Large intestine (tissue), 3 donors: ENCODE results near the gene REXO1. TPM values are rescaled to one million over a fixed set of nuclear protein-coding genes. Genes with fewer than 3 reads are reported as not detected.
"Not testable (repeated sequence)": the region's sequence is repeated elsewhere in the genome, so short reads cannot be mapped to it uniquely, and the experiment has no call there.

Experiments used
- DNase-seq, 2 donors: peaks; one replicate each; pipeline versions ENCODE4 v3.0.0 to v3.0.0-alpha.2; 2013
- H3K27ac ChIP-seq: one replicate; pipeline ENCODE4 v1.5.1; 2013; ENCODE audit warnings: low read length
- H3K27me3 ChIP-seq: 2 replicates; pipeline ENCODE4 v1.6.1; 2013; ENCODE audit warnings: low read length; ENCODE audit not compliant: control insufficient read depth, insufficient read depth
- H3K36me3 ChIP-seq: 2 replicates; pipeline ENCODE4 v1.6.1; 2013; ENCODE audit warnings: low read length; ENCODE audit not compliant: control insufficient read depth, insufficient read depth
- H3K4me1 ChIP-seq: one replicate; pipeline ENCODE4 v1.6.1; 2013; ENCODE audit warnings: low read length; ENCODE audit not compliant: control insufficient read depth, insufficient read depth
- H3K4me3 ChIP-seq: one replicate; pipeline ENCODE4 v1.5.1; 2013; ENCODE audit warnings: low read length
- H3K9me3 ChIP-seq: one replicate; pipeline ENCODE4 v1.6.1; 2013; ENCODE audit warnings: mild to moderate bottlenecking, low read depth, low read length, moderate library complexity; ENCODE audit not compliant: control insufficient read depth
- WGBS: methylation state at CpG from one replicate; pipeline ENCODE4 v1.1.5; 2013; ENCODE audit warnings: low lambda C conversion rate; ENCODE audit not compliant: insufficient coverage; 5-methylcytosine and 5-hydroxymethylcytosine counted together
- polyA plus RNA-seq: library from polyadenylated mRNA; unstranded; fragments of 120-200 nt; gene quantifications from one replicate; pipeline ENCODE4 v1.2.1, GENCODE V29; 2013

Gene REXO1
- polyA plus RNA-seq, 1 donor, result 23.8 TPM

DNA sequence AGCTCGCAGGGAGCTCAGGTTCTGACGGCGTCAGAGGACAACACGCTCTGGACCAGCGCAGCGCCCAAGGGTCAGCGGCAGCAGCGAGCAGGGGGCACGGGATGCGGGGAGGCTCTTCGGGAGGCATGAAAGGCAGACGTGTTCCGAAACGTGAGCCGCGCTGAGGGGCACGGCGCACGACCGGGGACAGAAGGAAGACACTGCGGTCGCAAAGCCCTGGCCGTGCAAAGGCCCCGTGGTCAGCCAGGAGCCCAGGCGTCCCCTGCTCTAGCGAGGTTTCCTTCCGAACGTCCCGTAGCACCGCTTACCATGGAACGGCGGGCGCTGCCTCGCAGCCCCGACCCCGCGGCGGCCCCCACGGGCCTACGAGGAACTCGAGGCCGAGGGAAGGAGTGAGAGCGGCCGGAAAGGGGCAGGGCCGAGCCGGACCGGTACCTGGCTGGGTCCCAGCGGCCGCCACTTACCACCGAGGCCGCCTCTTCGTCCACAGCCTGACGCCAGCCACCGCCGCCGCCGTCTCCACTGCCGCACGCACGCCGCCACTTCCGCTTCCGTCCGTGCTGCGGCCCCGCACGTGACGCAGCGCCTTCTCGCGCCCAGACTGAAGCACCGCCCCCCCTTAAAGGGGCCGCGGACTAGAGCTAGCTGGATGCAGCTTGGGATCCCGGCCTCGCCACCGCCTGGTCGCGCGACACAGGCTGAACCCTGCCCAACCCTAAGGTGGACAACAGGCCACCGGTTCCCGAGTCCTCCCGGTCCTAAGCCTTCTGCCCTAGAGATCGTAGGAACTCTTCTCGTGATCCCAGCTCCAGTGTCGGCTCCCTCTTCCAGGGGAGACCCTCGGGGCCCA is 27.6 kb upstream of the REXO1 start:
- H3K27me3 ChIP-seq, result no peaks in the 10 kb centered on the region
- peaks cover 12% of the 10 kb centered on the region for H3K4me1 ChIP-seq
- peak overlapping the region; percentile 86 for H3K27ac ChIP-seq
- H3K9me3 ChIP-seq, result peaks cover 6% of the 10 kb centered on the region
- no CpG with 5 or more reads among the region's 87 CpGs for WGBS
- peak; percentile 92 to 93 for DNase-seq
- H3K4me3 ChIP-seq, result peak overlapping the region; percentile 99
- H3K36me3 ChIP-seq, result peaks cover 20% of the 10 kb centered on the region

DNA sequence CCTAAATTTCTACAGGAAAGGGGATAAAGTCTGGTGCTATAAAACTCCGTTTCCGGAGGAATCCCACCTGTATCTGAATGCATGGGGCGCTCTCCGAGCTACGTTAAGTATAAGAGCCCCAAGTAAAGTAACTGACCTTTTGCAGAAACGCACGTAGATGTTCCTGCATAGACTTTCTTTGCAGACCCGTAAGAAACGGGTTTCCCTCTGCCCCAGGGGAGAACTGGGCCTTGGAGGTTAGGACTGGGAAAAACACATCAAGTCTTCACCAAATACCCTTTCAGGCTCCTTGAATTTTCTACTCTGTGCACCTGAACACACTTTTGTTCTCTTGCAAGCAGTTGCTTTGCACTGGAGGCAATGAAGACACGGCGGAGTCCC is 27.0 kb upstream of the REXO1 start:
- H3K9me3 ChIP-seq, DNase-seq, H3K27me3 ChIP-seq: not testable (repeated sequence)
- WGBS, result no CpG with 5 or more reads among the region's 11 CpGs
- H3K27ac ChIP-seq, result peak overlapping the region; percentile 86
- peak overlapping the region; percentile 99 for H3K4me3 ChIP-seq
- peaks cover 14% of the 10 kb centered on the region for H3K36me3 ChIP-seq
- H3K4me1 ChIP-seq, result peaks cover 12% of the 10 kb centered on the region

GRCh38 chr19:1874554-1875185 is 26.4 kb upstream of the REXO1 start:
- Histone ChIP-seq H3K4me3 (peak overlapping the region; percentile 99), H3K27me3 (no peaks in the 10 kb centered on the region), H3K27ac (no peak overlapping the region), H3K36me3 (peaks cover 12% of the 10 kb centered on the region), H3K9me3 (peaks cover 6% of the 10 kb centered on the region), H3K4me1 (peaks cover 12% of the 10 kb centered on the region)
- no peak for DNase-seq
- 20% methylated on average over 3 of the region's 16 CpGs for WGBS

- Histone ChIP-seq H3K27ac (no peak overlapping the region), H3K4me3 (no peak overlapping the region), H3K9me3 (peaks cover 6% of the 10 kb centered on the region), H3K27me3 (no peaks in the 10 kb centered on the region), H3K36me3 (peaks cover 12% of the 10 kb centered on the region), H3K4me1 (peaks cover 12% of the 10 kb centered on the region)
- WGBS, result 57% methylated on average over 1 of the region's 29 CpGs
- no peak for DNase-seq
Measured at GRCh38 chr19:1873524-1874473, 25.5 kb upstream of the REXO1 start.

DNA sequence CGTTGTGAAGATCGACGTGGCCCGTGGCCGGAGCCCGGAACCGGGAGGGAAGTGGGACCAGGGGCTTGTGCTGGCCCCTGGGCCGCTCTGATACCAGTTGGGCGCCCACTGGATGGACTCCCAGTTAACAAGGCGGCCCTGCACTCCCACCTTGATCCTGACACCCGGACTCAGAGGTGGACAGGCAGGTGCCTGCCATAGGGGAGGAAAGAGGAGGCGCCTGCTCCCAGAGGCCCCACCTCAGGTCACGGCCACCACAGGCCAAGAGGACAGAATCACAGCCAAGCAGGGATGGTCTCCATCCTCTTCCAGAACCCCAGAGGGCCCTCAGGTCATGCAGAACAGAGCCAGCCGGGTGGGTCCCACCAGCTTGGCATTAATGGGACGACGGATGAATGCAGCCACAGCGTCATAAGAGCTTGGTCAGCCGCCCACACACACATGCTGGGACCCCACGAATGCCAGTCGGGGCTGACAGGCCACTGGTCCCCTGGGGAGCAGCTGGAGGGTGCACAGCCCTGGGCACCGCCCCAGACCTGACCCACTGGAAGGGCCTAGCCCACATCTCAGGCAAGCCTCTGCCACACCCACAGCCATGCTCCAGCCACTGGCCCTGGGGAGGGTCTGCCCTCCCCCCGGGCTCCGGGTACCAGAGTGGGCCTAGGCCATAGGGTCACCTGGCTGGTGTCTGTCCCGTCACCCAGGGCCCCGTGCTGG is 24.7 kb upstream of the REXO1 start:
- Histone ChIP-seq H3K36me3 (peaks cover 12% of the 10 kb centered on the region), H3K9me3 (peaks cover 6% of the 10 kb centered on the region), H3K27me3 (no peaks in the 10 kb centered on the region), H3K4me3 (no peak overlapping the region), H3K4me1 (peaks cover 12% of the 10 kb centered on the region), H3K27ac (no peak overlapping the region)
- DNase-seq, result no peak
- no CpG with 5 or more reads among the region's 25 CpGs for WGBS

- Histone ChIP-seq H3K4me1 (peaks cover 17% of the 10 kb centered on the region), H3K27ac (no peak overlapping the region)
- WGBS, result no CpG with 5 or more reads among the region's 13 CpGs
Measured at GRCh38 chr19:1871630-1872029, 23.3 kb upstream of the REXO1 start.

DNA sequence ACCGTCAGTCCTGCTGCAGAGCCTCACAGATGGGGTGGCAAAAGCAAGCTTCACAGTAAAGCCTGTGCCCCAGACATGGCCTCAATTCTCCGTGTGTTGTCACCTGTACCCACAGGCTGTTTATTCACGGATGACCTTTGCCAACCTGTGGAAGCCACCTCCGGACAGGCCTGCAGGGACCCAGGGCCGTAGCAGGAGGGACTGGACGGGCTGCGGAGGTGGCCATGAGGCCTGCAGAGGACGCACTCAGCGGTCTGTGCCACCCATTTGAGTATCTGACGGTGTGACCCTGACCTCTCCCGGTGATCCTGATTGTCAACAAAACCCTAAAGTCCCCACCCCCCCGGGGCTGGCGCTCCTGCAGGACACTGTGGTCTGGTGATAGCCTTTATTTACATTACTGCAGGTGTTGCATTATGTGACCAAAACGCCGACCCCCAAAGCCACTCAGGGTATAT is 22.9 kb upstream of the REXO1 start:
- Histone ChIP-seq H3K4me3 (no peak overlapping the region), H3K4me1 (peaks cover 14% of the 10 kb centered on the region), H3K9me3 (peaks cover 3% of the 10 kb centered on the region), H3K27ac (no peak overlapping the region), H3K36me3 (peaks cover 12% of the 10 kb centered on the region), H3K27me3 (no peaks in the 10 kb centered on the region)
- WGBS, result no CpG with 5 or more reads among the region's 15 CpGs
- no peak for DNase-seq

More at GRCh38 chr19:1871630-1872029, 23.3 kb upstream of the REXO1 start:
- Histone ChIP-seq H3K27me3 (no peaks in the 10 kb centered on the region), H3K9me3 (peaks cover 6% of the 10 kb centered on the region), H3K4me3 (no peak overlapping the region), H3K36me3 (peaks cover 12% of the 10 kb centered on the region)
- no peak for DNase-seq

DNA sequence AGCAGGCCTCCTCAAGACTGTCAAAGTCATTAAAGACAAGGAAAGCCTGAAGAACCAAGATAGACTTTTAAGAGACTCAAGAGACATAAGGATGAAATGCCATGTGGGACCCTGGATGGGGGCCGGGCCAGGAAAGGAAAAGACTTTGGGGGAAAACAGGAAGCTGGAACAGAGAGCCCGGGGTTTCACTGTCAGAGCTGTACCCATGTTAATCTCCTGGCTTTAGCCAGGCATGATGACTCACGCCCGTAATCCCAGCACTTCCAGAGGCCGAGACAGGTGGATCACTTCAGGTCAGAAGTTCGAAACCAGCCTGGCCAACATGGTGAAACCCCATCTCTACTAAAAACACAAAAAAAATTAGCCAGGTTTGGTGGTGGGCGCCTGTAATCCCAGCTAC is 20.7 kb upstream of the REXO1 start:
- WGBS, result no CpG with 5 or more reads among the region's 7 CpGs
- no peaks in the 10 kb centered on the region for H3K27me3 ChIP-seq
- no peak overlapping the region for H3K27ac ChIP-seq
- DNase-seq, result no peak
- peaks cover 16% of the 10 kb centered on the region for H3K4me1 ChIP-seq
- H3K4me3 ChIP-seq, result no peak overlapping the region
- peaks cover 12% of the 10 kb centered on the region for H3K36me3 ChIP-seq
- H3K9me3 ChIP-seq, result no peaks in the 10 kb centered on the region

DNA sequence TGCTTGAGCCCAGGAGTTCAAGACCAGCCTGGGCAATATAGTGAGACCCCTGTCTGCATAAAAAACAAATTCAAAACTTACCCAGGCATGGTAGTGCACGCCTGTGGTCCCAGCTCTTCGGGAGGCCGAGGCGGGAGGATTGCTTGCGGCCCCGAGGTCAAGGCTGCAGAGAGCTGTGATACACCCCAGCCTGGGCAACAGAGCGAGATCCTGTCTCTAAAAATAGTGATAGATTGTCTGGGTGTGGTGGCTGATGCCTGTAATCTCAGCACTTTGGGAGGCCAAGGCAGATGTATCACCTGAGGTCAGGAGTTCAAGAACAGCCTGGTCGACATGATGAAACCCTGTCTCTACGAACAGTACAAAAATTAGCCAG is 19.1 kb upstream of the REXO1 start:
- Histone ChIP-seq H3K9me3 (no peaks in the 10 kb centered on the region), H3K4me3 (no peak overlapping the region), H3K36me3 (peaks cover 3% of the 10 kb centered on the region), H3K27me3 (no peaks in the 10 kb centered on the region), H3K4me1 (peaks cover 11% of the 10 kb centered on the region), H3K27ac (no peak overlapping the region)
- DNase-seq, result no peak
- no CpG with 5 or more reads among the region's 9 CpGs for WGBS
